Left ventricle myocardium superior (tissue), 1 donor: Measurements from ENCODE around the gene BHLHE23. TPM values are rescaled to one million over a fixed set of nuclear protein-coding genes. Genes with fewer than 3 reads are reported as not detected.

ENCODE experiments used
- ATAC-seq: fragments of 200-7000 bp; cut with Tn5 transposase; one replicate; pipeline ENCODE4 v1.9.1; 2020; ENCODE audit warnings: mild to moderate bottlenecking, moderate library complexity
- DNase-seq: peaks from one replicate; pipeline ENCODE4 v3.0.0-alpha.2; 2020
- intact Hi-C: fragments of 100-400 bp; cut with micrococcal nuclease; formaldehyde crosslinking; loops from one replicate; pipeline ENCODE4 v1.11.0; 2022
- total RNA-seq: library from RNA; stranded (reverse); fragmentation: NEBNext Ultra II Directional; extraction: Animal tissue kit (Norgen Biotek cat#: 25700); gene quantifications from one replicate; pipeline ENCODE4 v1.2.1, GENCODE V29; 2021
- donor health status: DM: no; HTN: yes; CAD: no; lungs with severe emphysema.

The BHLHE23 gene
- total RNA-seq, 1 donor from 2014 or later: not detected

- ATAC-seq: no peak
- intact Hi-C loops: no loop called here
- DNase-seq: peak; percentile 4
Observed at GRCh38 chr20:62998449-62998848, 8.3 kb downstream of the BHLHE23 start.

GRCh38 chr20:62997417-62998035 is 9.2 kb downstream of the BHLHE23 start:
- DNase-seq: peak; percentile 30
- no peak for ATAC-seq
- intact Hi-C loops: no loop called here

GRCh38 chr20:62996596-62996982 is 10.2 kb downstream of the BHLHE23 start:
- intact Hi-C loops: no loop called here
- DNase-seq (peak; percentile 1), ATAC-seq (no peak)

- ATAC-seq: no peak
- DNase-seq: peak; percentile 5
Observed at GRCh38 chr20:62995898-62996595, 10.7 kb downstream of the BHLHE23 start.

GRCh38 chr20:62995481-62995880 is 11.3 kb downstream of the BHLHE23 start:
- DNase-seq (peak; percentile 5), ATAC-seq (no peak)
- intact Hi-C loops: no loop called here

More at GRCh38 chr20:62995898-62996595, 10.7 kb downstream of the BHLHE23 start:
- intact Hi-C loops: no loop called here

GRCh38 chr20:62994869-62995281 is 11.9 kb downstream of the BHLHE23 start:
- ATAC-seq: no peak
- DNase-seq: peak; percentile 6
- intact Hi-C loops: no loop called here

GRCh38 chr20:62993856-62994494 is 12.8 kb downstream of the BHLHE23 start:
- DNase-seq (peak; percentile 13), ATAC-seq (no peak)
- intact Hi-C loops: no loop called here

- peak; percentile 3 for DNase-seq
- no peak for ATAC-seq
- intact Hi-C loops: no loop called here
Observed at GRCh38 chr20:62991863-62992262, 14.9 kb downstream of the BHLHE23 start.

- intact Hi-C loops: no loop called here
- DNase-seq (peak; percentile 5), ATAC-seq (no peak)
Observed at GRCh38 chr20:62991196-62991807, 15.5 kb downstream of the BHLHE23 start.

- DNase-seq: peak; percentile 19
- intact Hi-C loops: no loop called here
- ATAC-seq: no peak
Observed at GRCh38 chr20:62990306-62990825, 16.4 kb downstream of the BHLHE23 start.

- intact Hi-C loops: no loop called here
- ATAC-seq (no peak), DNase-seq (peak; percentile 3)
Observed at GRCh38 chr20:62989201-62989601, 17.6 kb downstream of the BHLHE23 start.

- DNase-seq (no peak), ATAC-seq (no peak)
- intact Hi-C loops: no loop called here
Observed at GRCh38 chr20:62987114-62987513, 19.6 kb downstream of the BHLHE23 start.

GRCh38 chr20:62986257-62986800 is 20.4 kb downstream of the BHLHE23 start:
- DNase-seq (no peak), ATAC-seq (no peak)
- intact Hi-C loops: no loop called here

- DNase-seq (peak; percentile 55), ATAC-seq (peak; percentile 60)
Observed at GRCh38 chr20:62985444-62985778, 21.4 kb downstream of the BHLHE23 start.

GRCh38 chr20:62984666-62985443 is 21.9 kb downstream of the BHLHE23 start:
- intact Hi-C loops: no loop called here
- ATAC-seq (peak; percentile 13), DNase-seq (no peak)

More at GRCh38 chr20:62985444-62985778, 21.4 kb downstream of the BHLHE23 start:
- intact Hi-C loops: no loop called here

GRCh38 chr20:62983210-62983609 is 23.6 kb downstream of the BHLHE23 start:
- ATAC-seq (no peak), DNase-seq (no peak)
- intact Hi-C loops: no loop called here

GRCh38 chr20:62982124-62983075 is 24.4 kb downstream of the BHLHE23 start:
- intact Hi-C loops: no loop called here
- DNase-seq (no peak), ATAC-seq (peak; percentile 20)

GRCh38 chr20:62980970-62981369 is 25.8 kb downstream of the BHLHE23 start:
- ATAC-seq (no peak), DNase-seq (no peak)
- intact Hi-C loops: no loop called here
